GM19452 (cell line): ENCODE results near the gene PIP4K2A.
A peak's percentile ranks its signal among the peaks of the same experiment; 100 is the strongest.

ENCODE experiments used
- ATAC-seq: cut with Tn5 transposase; IDR thresholded peaks from one replicate; pipeline ENCODE4 v1.9.1; 2021; ENCODE audit not compliant: unreplicated experiment

The PIP4K2A gene

GRCh38 chr10:22643116-22643515, 71.3 kb downstream of the PIP4K2A start:
- ATAC-seq, result no peak

- ATAC-seq, result no peak
These were observed 72.6 kb downstream of the PIP4K2A start for GRCh38 chr10:22641743-22642142.

DNA sequence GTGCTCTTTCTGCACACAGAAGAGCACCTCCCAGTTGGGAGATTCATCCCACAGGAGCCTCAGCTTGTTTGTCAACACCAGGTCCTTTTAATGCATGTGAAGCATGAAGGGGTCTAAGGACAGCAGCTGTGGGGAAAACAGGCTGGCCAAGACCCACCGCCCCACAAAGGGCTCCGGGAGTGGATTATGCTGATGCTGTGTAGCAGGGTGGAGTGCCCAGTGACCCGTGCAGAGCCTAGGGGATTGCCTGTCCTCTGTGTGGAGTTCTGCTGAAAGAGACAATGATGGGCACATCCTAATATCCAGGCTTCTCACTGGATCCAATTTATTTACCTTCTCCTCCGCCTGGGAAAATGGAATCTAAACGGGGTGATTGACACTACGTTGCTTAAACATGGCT, 74.0 kb downstream of the PIP4K2A start:
- ATAC-seq, result no peak

DNA sequence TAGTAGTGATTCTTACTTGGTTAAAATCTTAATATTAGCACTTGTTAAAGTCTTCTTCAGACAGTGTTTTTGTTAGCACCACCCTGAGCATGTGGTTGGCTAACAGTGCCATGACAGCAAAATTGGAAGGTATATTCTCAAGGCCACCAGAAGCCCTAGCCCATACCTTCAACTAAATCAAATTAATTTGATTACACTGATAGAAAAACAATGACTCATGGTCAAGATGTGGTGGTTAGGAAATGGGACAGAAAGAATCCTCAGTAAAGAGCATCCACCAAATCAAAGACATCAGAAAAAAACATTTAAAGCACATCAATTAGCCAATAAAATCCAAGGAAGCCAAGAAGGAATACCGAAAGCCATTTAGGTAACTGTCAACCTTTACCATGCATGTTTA, 75.5 kb downstream of the PIP4K2A start:
- no peak for ATAC-seq

- no peak for ATAC-seq
These were observed 76.9 kb downstream of the PIP4K2A start for GRCh38 chr10:22637491-22637890.

DNA sequence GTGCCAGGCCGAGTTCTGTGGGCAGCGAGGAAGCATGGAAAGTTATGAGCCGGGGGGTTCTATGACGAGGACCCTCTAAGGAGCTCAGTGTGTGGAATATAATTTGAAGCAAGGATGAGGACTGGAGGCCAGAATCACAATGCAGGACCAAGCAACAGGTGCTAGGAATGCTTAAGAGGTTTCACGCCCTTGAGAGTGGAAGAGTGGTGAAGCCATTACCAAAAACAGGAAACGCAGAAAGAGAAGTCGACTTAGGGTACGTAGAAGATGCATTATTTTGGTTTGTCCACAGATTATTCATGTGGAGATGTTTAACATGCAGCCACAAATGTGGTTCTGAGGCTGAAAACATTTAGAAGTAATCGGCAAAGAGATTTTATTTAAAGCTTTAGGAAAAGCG, 78.7 kb downstream of the PIP4K2A start:
- ATAC-seq, result no peak

- no peak for ATAC-seq
These were observed 79.5 kb downstream of the PIP4K2A start for GRCh38 chr10:22634606-22635459.

GRCh38 chr10:22634093-22634492, 80.3 kb downstream of the PIP4K2A start:
- no peak for ATAC-seq

DNA sequence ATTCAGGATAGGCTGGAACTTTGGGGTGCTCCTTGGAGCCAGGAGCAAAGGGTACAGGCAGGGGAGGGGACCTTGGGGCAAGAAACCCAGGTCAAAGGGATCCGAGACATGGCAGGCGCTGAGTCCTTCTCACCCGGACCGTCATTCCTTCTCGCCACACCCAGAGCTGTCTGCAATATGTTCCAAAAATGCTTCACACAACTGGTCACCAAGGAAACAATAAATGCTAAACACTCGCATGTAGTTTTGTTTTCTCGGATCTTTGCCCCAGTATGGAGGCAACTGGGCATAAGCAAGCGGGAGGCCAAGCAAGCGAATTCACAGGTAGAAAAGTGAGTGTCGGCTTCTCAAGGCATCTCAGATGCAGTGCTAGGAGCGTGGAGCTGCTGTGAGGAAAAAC, 80.8 kb downstream of the PIP4K2A start:
- ATAC-seq, result no peak

- no peak for ATAC-seq
These were observed 81.3 kb downstream of the PIP4K2A start for GRCh38 chr10:22633106-22633505.

DNA sequence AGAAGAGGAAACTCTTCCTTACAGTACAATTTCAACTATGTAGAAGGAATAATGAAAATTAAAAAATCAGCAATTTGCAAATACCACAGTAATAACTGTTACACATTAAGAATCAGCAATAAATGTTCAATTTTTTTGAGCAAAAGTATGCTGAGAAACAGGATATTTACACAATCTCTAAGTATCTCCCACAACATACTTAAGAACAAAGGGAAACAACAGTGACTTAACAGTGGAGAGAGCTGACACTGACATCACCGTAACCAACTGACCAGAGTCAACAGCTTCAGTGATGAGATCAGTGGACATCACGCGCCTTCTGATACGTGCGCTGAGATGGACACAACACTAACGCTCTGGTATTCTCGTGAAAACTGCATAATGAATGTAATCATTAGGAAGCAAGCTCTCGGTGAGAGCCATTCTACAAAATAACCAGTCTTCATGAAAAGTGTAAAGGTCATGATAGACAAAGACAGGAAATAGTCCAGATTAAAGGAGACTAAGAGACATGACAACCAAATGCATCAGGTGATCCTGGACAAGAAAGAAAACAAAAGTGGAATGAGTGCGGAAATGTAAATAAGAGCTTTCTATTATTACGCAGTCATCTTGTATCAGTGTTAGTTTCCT, 82.6 kb downstream of the PIP4K2A start:
- ATAC-seq, result no peak

GRCh38 chr10:22631185-22631584, 83.2 kb downstream of the PIP4K2A start:
- no peak for ATAC-seq

DNA sequence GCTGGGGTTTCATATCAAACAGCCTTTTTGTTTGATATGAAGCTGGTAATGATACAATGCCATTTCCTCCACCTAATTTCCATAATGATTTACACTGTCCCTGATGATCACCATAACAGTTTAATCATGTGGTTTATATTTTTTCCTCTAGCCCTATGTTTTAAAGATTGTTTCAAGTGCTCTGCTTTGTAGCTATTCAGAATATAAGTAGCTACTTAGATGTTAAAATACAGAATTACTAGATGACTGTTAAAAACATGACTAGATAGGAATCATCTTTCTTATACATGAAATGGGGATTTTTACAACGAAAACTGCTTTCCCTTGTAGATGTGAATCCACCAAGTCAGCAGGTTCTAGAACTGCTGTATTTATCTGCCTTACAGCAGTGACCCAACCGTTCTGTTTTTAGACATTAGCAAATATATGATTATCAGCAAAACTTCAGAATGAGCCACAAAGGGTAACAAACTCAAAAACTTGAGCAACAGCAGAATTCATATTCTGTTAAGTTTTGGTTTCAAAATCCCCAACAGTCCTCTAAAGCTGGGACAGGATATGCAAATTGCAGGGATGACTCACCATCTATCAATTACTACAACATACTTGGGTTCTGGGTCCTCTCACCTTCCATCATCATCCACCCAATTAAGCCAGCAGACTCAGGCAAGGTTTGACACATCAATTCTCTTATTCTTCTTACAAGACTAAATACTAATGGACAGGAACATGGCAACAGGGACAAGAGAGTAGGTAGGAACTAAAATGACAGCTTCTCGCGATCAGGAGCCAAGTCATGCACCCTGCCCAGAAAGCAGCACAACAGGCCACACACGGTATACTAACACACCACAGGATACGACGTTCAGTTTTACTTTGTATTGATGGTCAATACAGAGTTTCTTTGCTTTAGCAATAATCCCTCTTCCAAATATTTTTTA, 83.9 kb downstream of the PIP4K2A start:
- ATAC-seq, result peak; percentile 85

DNA sequence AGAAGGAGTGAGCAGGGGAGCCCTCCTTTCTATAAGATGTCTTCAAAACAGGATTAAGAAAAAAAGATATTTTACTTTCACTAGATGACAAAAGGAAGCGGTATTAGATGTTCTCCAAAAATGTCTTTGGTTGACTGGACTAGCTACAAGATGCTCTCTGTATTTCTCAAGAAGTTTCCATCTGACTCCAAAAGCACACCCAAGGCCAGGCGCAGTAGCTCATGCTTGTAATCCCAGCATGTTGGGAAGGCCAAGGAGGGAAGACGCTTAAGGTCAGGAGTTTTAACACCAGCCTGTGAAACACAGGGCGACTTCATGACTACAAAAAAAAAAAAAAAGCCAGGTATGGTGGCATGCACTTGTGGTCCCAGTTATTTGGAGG, 84.5 kb downstream of the PIP4K2A start:
- ATAC-seq, result peak; percentile 23

- ATAC-seq, result no peak
These were observed 85.3 kb downstream of the PIP4K2A start for GRCh38 chr10:22629126-22629525.

DNA sequence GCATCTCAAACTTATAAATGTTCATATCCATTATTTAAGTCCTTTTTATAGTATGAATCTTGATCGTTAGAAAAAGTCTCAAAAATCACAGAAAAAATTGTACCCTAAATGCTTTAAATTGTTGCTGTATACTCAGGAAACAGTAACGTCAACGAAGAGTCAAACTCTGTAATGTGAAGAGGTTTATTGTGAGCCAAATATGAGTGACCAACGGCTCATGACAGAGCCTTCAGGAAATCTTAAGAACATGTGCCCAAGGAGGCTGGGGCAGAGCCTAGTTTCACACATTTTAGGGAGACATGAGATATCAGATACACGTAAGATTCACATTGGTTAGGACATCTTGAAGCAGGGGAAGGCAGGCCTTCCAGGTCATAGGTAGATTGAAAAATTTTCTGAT, 86.1 kb downstream of the PIP4K2A start:
- no peak for ATAC-seq

- no peak for ATAC-seq
These were observed 87.6 kb downstream of the PIP4K2A start for GRCh38 chr10:22626784-22627183.

DNA sequence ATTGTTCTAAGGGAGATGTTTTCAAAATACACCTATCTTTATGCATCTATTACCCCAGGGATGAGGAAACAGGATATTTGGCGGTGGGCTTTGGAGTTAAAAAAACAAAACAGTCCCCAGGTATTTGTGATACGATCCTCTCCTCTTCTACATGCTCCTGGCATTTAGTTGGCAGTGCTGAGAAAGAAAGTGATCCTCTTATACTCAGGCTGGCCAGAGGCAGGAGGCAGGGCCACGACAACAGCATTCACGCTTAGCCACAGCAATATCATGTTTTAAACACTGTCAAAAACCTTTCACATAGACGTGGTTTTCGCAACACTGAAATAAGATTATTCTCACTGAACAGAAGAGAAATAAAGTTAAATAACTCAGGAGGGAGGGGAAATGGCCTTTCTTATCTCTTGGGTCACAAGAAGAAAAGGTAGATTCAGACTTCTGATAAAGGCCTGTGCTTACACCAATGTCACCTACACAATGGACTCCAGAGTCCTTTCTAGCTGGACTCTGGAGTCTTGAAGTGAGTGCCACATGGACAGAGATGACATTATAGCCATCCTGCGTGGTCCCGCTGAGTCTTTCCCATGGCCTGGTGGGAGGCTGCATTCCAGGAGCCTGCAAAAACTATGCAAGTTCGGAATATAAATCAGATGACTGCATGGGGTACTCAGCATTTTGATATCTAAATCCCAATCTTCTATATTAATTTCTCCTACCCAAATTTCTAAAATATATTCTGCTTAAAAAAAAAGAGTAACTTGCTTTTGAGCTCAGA, 88.7 kb downstream of the PIP4K2A start:
- ATAC-seq, result no peak

GRCh38 chr10:22624287-22624738, 90.1 kb downstream of the PIP4K2A start:
- no peak for ATAC-seq

DNA sequence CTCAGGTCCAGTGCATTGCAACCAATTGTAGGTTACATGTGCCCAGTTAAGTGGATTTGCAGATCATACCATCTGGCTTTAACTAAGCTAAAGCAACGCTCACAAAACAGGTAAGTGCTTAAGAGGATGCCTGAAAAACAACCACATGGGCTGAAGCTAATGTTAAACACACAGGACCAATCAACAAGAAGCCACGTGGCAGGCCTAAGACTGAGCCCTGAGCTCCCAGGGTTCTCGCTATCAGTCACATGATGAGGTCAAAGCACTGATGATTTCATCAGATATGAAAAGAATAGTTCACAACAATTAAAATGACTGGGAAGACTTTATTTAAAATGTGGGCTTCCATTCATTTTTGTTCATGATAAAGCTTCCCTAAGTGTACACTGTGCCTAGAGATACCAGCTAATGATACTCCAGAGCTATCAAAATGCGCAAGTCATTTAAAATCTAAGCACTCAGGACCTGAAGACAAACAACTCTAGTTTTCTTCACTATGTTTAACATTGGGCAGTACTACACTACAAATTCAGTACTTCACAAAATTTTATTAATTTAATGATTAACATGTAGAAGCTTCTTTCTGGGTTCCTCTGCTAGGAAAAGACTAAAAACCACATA, 90.6 kb downstream of the PIP4K2A start:
- ATAC-seq, result no peak
